Measurements from ENCODE around the gene PPA1.

DNA sequence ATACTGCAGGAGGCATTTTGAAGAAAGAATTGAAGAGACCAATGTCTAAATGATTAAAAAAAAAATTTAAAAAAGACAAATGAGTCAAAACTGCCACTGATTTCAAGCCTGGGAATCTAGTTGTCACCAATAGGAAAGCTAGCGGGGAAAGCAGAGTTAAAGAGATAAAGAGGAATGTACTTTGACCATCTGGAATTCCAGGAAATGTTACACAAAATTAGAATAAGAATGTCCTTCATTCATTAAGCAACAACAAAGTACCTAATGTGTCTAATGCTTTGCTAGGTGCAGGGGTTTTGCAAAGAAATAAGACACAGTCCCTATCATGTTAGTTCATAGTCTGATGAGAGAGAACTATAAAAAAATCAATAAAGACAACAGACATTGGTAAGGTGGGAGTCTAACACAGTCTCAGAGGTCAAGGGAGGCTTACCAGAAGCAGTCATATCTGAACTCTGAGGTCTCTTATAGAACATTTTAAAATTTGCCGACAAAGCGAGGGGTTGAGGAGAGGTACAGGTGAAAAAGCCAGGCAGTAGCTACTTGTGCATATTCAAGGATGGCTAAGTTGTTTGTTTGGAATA, 77.9 kb downstream of the PPA1 start:
- TF ChIP-seq, protein P1, sequence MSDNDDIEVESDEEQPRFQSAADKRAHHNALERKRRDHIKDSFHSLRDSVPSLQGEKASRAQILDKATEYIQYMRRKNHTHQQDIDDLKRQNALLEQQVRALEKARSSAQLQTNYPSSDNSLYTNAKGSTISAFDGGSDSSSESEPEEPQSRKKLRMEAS (CRISPR knock-in tag; IDR thresholded peaks at IDR 0.05): no peak
- no peak for TF ChIP-seq CTCF (IDR thresholded peaks at IDR 0.05)
- TF ChIP-seq ETV6 (CRISPR knock-in tag; IDR thresholded peaks at IDR 0.05): no peak
- TF ChIP-seq, protein P2, sequence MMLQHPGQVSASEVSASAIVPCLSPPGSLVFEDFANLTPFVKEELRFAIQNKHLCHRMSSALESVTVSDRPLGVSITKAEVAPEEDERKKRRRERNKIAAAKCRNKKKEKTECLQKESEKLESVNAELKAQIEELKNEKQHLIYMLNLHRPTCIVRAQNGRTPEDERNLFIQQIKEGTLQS (CRISPR knock-in tag; conservative IDR thresholded peaks at IDR 0.05): no peak
- no peak for TF ChIP-seq ZNF121 (CRISPR knock-in tag; IDR thresholded peaks at IDR 0.05)
- no peak for TF ChIP-seq E2F1 (CRISPR knock-in tag; IDR thresholded peaks at IDR 0.05)
